HG02870 (cell line): ENCODE results near the gene FAM107B.

Source experiments
- ATAC-seq: cut with Tn5 transposase; IDR thresholded peaks from one replicate; pipeline ENCODE4 v1.9.1; 2021; ENCODE audit warnings: mild to moderate bottlenecking, moderate library complexity; ENCODE audit not compliant: unreplicated experiment

FAM107B gene

DNA sequence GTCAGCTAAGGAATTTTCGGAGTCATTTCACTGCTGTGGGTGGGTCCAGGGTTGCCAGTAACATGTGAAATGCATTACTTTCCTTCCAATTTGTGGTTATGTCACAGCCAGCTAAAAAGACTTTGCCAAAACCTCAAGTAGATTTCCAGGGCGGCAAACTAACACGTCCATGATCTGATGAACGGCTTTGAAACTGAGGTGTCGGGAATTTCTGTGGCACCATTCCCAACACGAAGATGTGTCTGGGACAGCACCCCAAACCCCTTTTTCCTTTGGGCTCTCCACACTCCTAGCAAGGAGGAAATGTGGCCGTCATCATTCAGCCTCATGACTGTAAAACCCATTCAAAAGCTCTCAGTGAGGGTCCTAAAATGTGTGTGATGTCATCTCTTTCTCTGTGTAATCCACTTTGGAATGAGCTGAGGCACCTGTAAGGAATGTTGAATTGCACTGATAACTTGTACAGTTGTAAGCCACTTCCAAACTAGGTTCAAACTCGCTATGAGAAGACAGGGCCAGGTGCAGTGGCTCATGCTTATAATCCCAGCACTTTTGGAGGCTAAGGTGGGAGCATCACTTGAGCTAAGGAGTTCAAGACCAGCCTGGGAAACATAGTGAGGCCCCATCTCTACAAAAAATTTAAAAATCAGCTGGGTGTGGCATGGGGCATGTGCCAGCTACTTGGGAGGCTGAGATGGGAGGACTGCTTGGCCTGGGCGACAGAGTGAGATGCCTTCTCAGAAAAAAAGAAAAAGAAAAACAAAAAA is 297.9 kb downstream of the FAM107B start:
- no peak for ATAC-seq

DNA sequence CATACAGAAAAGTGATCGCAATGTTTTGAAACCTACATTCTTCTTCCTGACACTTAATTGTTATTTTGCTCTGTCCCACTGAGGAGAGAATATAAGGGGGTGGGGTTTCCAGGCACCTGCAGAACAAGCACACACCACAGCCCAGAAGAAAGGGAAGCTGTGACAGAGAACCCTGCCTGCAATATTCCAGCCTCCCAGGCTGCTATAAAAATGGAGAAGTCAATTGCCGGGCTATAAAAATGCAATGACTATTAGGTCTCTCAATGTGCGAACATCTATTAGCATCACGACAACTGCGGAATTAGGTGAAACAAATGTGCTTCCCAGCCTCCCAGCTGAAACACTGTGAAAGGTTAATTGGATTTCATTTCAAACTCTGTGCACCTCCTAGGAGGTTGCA is 298.7 kb downstream of the FAM107B start:
- ATAC-seq, result no peak

DNA sequence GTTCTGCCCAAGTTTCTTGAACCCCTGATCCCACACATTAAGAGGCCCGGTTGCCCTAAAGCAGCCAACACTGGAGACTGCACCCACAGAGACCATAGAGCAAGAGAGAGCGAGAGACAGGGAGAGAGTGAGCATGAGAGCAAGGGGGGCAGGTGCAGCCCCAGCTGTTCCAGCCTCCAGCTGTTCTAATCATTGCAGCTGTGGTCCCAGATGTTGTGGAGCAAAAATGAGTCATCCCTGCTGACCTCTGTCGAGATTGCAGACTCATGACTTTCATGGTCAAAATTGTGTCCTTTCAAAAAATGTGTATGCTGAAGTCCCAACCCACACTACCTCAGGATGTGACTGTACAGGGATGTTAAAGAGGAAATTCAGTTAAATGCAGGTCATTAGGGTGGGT is 300.0 kb downstream of the FAM107B start:
- no peak for ATAC-seq

DNA sequence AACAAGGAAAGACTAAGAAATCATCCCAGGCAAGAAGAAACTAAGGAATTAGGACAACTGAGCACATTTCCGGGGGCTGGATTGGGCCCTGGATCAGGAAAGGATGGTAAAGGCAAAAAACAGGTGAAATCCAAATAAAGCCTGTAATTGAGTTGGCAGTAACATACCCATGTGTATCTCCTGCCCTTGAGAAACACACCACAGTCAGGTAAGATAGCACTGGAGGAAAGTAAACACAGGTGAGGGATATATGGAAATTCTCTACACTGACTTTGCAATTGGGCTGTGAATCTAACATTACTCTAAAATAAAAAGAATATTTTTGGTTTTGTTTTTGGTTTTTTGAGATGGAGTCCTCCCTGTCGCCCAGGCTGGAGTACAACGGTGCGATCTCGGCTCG is 303.8 kb downstream of the FAM107B start:
- ATAC-seq, result no peak

DNA sequence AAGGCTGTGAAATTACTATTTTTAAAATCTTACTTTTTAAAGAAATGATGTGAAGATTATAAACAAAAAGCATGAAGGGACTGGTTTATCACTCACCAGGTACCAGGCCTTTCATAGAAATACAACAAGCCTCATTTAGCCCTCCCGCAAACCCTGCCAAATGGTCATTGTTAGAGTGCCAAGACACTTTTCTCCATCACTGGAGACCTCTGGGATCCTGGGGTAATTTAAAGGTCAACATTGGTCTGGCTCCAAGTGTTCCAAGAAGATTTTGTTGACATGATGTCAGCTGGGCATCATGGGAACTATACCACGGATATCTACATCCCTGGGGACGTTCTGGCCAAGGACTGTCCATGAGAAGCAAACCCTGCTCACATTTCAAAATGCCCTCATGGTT is 306.0 kb downstream of the FAM107B start:
- ATAC-seq, result no peak
